Lung (tissue), 12 donors: ENCODE measurements around the gene LAPTM4A. TPM values are rescaled to one million over a fixed set of nuclear protein-coding genes. Genes with fewer than 3 reads are reported as not detected.

ENCODE experiments used
- ATAC-seq: fragments of 200-7000 bp; cut with Tn5 transposase; one replicate; pipeline ENCODE4 v1.9.1; 2020; ENCODE audit warnings: moderate number of reproducible peaks; ENCODE audit not compliant: insufficient read depth, low FRiP score
- DNase-seq, 3 donors: peaks; one replicate each; pipeline ENCODE4 v3.0.0-alpha.2; 2013 to 2017
- H3K27ac ChIP-seq, 2 donors: one replicate each; pipeline ENCODE4 v1.5.1; 2013; ENCODE audit warnings: mild to moderate bottlenecking in 2 of 2, moderate library complexity in 2 of 2, control low read depth in 1 of 2, inconsistent platforms in 1 of 2, low read depth in 1 of 2, low read length in 1 of 2
- H3K27me3 ChIP-seq, 3 donors: one replicate each; pipeline ENCODE4 v1.5.1; 2013; ENCODE audit warnings: low read length in 2 of 3; ENCODE audit not compliant: control insufficient read depth in 3 of 3, insufficient read depth in 3 of 3
- H3K36me3 ChIP-seq, 4 donors: one replicate each; pipeline ENCODE4 v1.5.1; 2013; ENCODE audit warnings: low read length in 4 of 4, mild to moderate bottlenecking in 1 of 4, moderate library complexity in 1 of 4; ENCODE audit not compliant: control insufficient read depth in 4 of 4, insufficient read depth in 4 of 4
- H3K4me1 ChIP-seq, 5 donors: one replicate each; pipeline ENCODE4 v1.5.1; 2013; ENCODE audit warnings: low read length in 5 of 5, mild to moderate bottlenecking in 2 of 5, moderate library complexity in 1 of 5; ENCODE audit not compliant: control insufficient read depth in 5 of 5, insufficient read depth in 5 of 5
- H3K4me3 ChIP-seq: one replicate; pipeline ENCODE4 v1.5.1; 2013; ENCODE audit warnings: mild to moderate bottlenecking, control low read depth, moderate library complexity
- H3K9ac ChIP-seq, 2 donors: one replicate each; pipeline ENCODE4 v1.5.1; 2013; ENCODE audit warnings: low read length in 2 of 2, control low read depth in 1 of 2; ENCODE audit not compliant: insufficient read depth in 1 of 2
- H3K9me3 ChIP-seq, 4 donors: one replicate each; pipeline ENCODE4 v1.5.1; 2013; ENCODE audit warnings: low read length in 3 of 4, mild to moderate bottlenecking in 1 of 4, moderate library complexity in 1 of 4; ENCODE audit not compliant: control insufficient read depth in 4 of 4, insufficient read depth in 3 of 4
- CTCF ChIP-seq: IDR thresholded peaks from 2 replicates; pipeline ENCODE4 v1.5.1; 2012; ENCODE audit warnings: mild to moderate bottlenecking; ENCODE audit errors: control extremely low read depth, extremely low read depth
- WGBS, 2 donors: extraction: QIAGEN DNeasy Blood & Tissue Kit; methylation state at CpG; one replicate each; pipeline ENCODE4 v1.1.7; 2013; 5-methylcytosine and 5-hydroxymethylcytosine counted together
- polyA plus RNA-seq, 2 donors: library from polyadenylated mRNA; stranded (reverse); fragments of 200-250 nt; gene quantifications; one replicate each; pipeline ENCODE4 v1.2.1, GENCODE V29; 2013
- total RNA-seq, 2 donors: library from RNA; depleted of rRNA in 1 of 2; stranded (reverse); fragments of >200 nt in 1 of 2; gene quantifications; one replicate each; pipeline ENCODE4 v1.2.1, GENCODE V29; 2014 to 2021
- donor health status: control.
- donor health status: control.
- donor health status: Bipolar disorder and iron deficiency.
- donor health status: healthy.
- donor health status: DM: yes; HTN: yes; CAD: no.

LAPTM4A gene
- total and polyA plus RNA-seq, 4 donors = 155 to 236 (median 204) TPM

GRCh38 chr2:20097889-20098714 is 46.7 kb upstream of the LAPTM4A start:
- WGBS, 2 donors = 24 to 28% methylated on average over 21 of the region's 21 CpGs

GRCh38 chr2:20095469-20095868 is 44.0 kb upstream of the LAPTM4A start:
- Histone ChIP-seq H3K27me3 (no peaks in the 10 kb centered on the region), H3K36me3 (no peaks in the 10 kb centered on the region), H3K4me3 (no peak overlapping the region), H3K27ac (no peak overlapping the region), H3K4me1 (peaks cover 0 to 25% (median 3%) of the 10 kb centered on the region in 5 donors), H3K9ac (no peak overlapping the region), H3K9me3 (no peaks in the 10 kb centered on the region)
- TF ChIP-seq CTCF = no peak
- DNase-seq (no peak), ATAC-seq (no peak)
- 79 to 90% methylated on average over 1 of the region's 1 CpG for WGBS, 2 donors

More at GRCh38 chr2:20097889-20098714, 46.7 kb upstream of the LAPTM4A start:
- Histone ChIP-seq H3K27ac (no peak overlapping the region), H3K36me3 (no peaks in the 10 kb centered on the region), H3K9ac (no peak overlapping the region), H3K4me3 (no peak overlapping the region), H3K9me3 (peaks cover 0 to 10% (median 1%) of the 10 kb centered on the region in 4 donors), H3K4me1 (peaks cover 0 to 9% (median 0%) of the 10 kb centered on the region in 5 donors), H3K27me3 (no peaks in the 10 kb centered on the region)
- ATAC-seq (peak; percentile 92), DNase-seq (peak; percentile 84 to 89 (median 87))
- TF ChIP-seq CTCF = peak; percentile 92

- no peak for TF ChIP-seq CTCF
- no peaks in the 10 kb centered on the region for H3K9me3 ChIP-seq
- H3K4me3 ChIP-seq = no peak overlapping the region
- no peak overlapping the region for H3K27ac ChIP-seq
- no peaks in the 10 kb centered on the region for H3K27me3 ChIP-seq
- ATAC-seq (no peak), DNase-seq (no peak)
- H3K9ac ChIP-seq = no peak overlapping the region
- H3K36me3 ChIP-seq = no peaks in the 10 kb centered on the region
- H3K4me1 ChIP-seq = peaks cover 0 to 25% (median 3%) of the 10 kb centered on the region in 5 donors
Observed at GRCh38 chr2:20094955-20095354, 43.5 kb upstream of the LAPTM4A start.
